22Rv1 (cell line): ENCODE results near the gene GABRG1.

Source experiments
- H3K27ac ChIP-seq: fragments of 450-650 bp; 2 replicates; pipeline ENCODE4 v1.5.1; 2017
- ZFX ChIP-seq: fragments of 450-650 bp; IDR thresholded peaks from 2 replicates; pipeline ENCODE4 v1.6.1; 2017; ENCODE audit warnings: antibody characterized with exemption, borderline replicate concordance
- TF ChIP-seq, protein P1 (sequence below): fragments of 450-650 bp; IDR thresholded peaks from 2 replicates; pipeline ENCODE4 v1.5.1; 2017; ENCODE audit warnings: mild to moderate bottlenecking

Gene GABRG1

DNA sequence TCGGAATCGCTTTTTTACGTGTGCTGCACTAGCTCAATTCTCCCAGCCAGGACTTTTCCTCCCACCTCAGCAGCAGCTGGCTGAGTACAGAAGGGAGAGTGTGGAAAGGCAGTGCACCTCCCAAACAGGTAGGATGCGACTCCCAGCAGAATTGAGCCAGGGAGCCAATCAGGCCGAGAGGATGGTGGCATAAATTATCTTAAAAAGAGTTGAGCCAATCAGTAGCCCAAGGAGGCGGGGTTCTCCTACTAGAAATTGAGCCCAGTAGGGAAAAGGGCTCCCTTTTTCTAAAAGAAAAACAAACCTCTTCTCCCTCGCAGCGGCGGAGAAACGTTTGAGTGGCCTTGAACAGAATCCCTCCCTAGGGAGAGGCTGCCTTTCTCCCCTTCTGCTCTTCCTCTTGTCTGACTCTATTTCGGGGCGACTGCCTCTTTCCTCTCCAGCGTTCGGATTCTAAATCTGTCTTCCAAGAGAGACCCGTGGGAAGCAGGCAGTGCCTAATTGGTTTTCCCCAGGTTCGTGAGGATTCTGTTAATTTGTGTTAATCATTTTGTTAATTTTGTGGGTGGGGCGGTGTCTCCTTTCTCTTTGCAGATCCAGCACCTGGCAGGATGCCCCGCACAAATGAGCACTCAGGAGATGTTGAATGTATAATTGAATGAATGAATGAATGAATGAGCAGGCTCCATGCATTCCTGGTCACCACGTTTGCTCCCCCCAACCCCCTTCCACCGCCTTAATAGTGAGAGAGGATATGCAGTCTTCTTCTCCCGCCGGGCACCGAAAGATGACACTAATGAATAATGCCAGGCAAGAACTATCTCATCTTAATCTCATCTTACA is at the start of gene GABRG1:
TSS of gene GABRG1 (minus strand) at position 142 of the 843 bp plus-strand sequence. CDS start at position 1, 141 bp downstream.
- H3K27ac ChIP-seq: no peak within 1 kb of the TSS
- TF ChIP-seq, protein P1, sequence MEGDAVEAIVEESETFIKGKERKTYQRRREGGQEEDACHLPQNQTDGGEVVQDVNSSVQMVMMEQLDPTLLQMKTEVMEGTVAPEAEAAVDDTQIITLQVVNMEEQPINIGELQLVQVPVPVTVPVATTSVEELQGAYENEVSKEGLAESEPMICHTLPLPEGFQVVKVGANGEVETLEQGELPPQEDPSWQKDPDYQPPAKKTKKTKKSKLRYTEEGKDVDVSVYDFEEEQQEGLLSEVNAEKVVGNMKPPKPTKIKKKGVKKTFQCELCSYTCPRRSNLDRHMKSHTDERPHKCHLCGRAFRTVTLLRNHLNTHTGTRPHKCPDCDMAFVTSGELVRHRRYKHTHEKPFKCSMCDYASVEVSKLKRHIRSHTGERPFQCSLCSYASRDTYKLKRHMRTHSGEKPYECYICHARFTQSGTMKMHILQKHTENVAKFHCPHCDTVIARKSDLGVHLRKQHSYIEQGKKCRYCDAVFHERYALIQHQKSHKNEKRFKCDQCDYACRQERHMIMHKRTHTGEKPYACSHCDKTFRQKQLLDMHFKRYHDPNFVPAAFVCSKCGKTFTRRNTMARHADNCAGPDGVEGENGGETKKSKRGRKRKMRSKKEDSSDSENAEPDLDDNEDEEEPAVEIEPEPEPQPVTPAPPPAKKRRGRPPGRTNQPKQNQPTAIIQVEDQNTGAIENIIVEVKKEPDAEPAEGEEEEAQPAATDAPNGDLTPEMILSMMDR: no peak
- TF ChIP-seq ZFX: no peak

DNA sequence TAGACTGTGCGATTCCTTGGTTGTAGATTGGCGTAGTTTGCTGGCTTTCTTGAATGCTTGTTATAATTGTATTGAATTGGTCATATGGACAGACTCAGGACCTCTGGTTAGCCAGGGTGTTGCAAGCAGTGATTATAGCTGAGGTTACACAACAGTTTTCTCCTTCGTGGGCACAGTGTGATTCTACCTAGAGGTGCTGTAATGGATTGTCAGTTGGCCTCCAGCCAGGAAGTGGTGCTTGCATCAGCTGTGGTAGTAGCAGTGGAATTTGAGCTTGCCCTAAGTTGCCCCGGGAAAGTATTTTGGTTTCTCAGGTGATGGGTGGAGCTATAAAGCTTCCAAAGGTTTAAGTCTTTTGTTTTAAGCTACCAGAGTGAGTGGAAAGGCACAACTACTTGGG is 23.1 kb upstream of the GABRG1 start:
- TF ChIP-seq, protein P1: no peak
- TF ChIP-seq ZFX: no peak
- H3K27ac ChIP-seq: no peak overlapping the region

DNA sequence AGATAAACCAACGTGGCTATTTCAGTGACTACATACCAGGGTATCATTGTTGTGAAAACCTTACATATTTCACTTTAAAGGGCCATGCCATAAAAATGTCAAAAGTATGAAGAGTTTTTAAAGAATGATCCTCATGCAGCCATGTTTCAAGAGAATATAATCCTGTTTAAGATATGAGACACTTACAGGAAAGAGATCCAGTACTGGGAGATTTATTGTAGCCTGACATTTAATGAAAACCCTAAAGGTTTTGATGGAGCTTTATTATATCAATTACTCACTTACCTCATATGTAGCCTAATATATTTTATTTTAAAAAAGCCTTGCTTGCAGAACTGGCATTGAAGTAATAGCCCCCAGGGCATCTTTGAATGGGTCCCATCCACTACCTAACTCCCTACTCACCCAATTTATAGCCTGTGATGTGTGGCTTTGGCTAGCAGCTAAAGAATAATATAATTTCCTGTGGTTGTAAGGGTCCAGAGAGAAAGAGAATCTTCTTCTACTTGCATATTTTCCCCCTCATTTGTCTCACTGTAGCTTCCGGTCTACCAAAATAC is 7.7 kb upstream of the GABRG1 start:
- no peak for TF ChIP-seq ZFX
- TF ChIP-seq, protein P1: no peak
- no peak overlapping the region for H3K27ac ChIP-seq

DNA sequence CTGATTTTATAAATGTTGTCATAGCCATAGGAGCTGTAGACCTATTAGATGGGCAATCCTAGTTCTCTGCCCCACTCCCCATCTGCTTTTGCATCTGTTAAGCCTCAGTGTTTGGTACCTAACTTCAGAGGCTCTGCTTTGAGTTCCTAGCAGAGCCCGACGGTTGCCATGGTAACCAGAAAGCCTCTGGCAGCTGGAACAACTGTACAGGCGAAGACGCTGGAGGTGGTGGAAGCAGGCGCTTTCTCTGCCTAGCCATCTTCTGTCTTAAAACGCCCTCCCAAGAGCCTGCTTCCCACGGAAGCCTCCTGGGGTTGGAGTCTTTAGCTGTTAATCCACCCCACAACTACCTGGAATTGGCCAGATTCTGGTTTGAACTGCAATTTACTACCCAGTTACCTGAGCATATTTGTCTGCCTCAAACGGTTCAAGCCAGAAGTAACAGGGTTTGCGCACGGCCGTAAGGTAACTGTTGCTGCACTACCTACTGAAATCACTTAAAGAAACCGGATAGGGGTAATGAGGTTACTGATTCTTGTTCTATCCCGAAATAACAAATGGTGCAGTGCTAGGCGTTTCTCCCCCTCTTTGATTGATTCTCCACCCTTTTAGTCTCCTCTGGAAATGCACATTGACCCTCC is 1.0 kb upstream of the GABRG1 start:
- TF ChIP-seq, protein P1: no peak
- TF ChIP-seq ZFX: no peak
- H3K27ac ChIP-seq: no peak overlapping the region

DNA sequence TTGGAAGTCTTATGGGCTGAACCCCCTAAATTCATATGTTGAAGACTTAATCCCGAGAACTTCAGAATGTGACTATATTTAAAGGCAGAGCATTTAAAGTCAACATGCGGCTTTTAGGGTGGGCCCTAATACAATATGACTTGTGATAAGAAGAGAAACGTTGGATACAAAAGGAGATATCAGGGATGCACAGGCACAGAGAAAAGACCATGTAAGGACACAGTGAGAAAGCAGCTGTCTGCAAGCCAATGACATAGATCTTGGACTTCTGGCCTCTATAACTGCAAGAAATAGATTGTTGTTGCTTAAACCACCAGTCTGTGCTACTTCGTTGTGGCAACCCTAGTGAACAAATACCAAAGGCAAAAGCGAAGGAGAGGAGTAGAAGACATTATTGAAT is 42.2 kb downstream of the GABRG1 start:
- TF ChIP-seq ZFX: no peak
- TF ChIP-seq, protein P1: no peak
- H3K27ac ChIP-seq: no peak overlapping the region

DNA sequence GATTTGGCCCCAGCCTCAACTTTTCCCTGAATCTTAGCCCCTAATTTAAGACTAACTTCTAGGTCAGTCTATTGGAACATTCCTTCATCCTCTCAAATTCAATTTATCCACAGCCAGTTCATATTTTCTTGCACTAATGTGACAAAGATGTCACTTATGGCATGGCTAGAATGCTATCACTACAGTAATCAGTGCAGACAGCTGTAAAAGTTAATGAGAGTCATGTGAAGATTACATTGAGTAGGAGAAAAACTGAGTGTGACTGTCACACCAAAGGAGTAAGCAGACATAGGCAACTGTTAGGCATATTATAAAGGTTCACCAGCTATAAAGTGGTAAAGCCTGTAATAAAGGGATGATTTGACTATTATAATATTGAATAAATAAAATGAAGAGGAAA is 42.6 kb downstream of the GABRG1 start:
- TF ChIP-seq, protein P1: no peak
- no peak for TF ChIP-seq ZFX

DNA sequence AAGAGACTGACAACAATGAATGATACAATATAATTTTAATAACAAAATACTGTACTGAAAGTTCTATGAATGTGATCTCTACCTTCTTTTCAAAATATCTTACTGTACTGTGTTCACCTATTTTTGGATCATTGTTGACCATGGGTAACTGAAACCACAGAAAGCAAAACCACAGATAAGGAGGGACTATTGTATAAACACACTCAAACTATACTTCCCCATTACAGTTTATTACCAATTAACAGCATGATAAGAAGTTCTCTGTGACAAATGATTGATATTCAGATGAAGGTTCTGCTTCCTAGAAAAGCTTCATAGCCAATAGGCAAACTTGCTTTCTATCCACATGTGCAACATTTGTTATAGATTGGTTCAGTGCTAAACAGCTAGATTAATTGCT is 50.1 kb downstream of the GABRG1 start:
- no peak overlapping the region for H3K27ac ChIP-seq
- TF ChIP-seq, protein P1: no peak
- TF ChIP-seq ZFX: no peak

More for the DNA sequence above, 42.6 kb downstream of the GABRG1 start:
- no peak overlapping the region for H3K27ac ChIP-seq
